Measurements from ENCODE around the gene HSPA1L.

- TF ChIP-seq POLR2A (IDR thresholded peaks at IDR 0.05) (no peak), CTCF (IDR thresholded peaks at IDR 0.05) (no peak)
Measured at GRCh38 chr6:31771992-31772358, 43.1 kb downstream of the HSPA1L start.
